CD4-positive, alpha-beta T cell treated with Interleukin-17A for 4 hours (primary cell): ENCODE measurements around the gene FOXP1.
A peak's percentile ranks its signal among the peaks of the same experiment; 100 is the strongest.
"Not testable (repeated sequence)": the region's sequence is repeated elsewhere in the genome, so short reads cannot be mapped to it uniquely, and the experiment has no call there.

Source experiments
- DNase-seq: peaks from one replicate; pipeline ENCODE4 v3.0.0-alpha.2; 2020; ENCODE audit warnings: mixed read lengths

FOXP1 gene

GRCh38 chr3:71360764-71361163 lies 222.8 kb downstream of the FOXP1 start:
- DNase-seq = peak; percentile 30

GRCh38 chr3:71360180-71360579 lies 223.3 kb downstream of the FOXP1 start:
- peak; percentile 32 for DNase-seq

GRCh38 chr3:71358243-71358642 lies 225.3 kb downstream of the FOXP1 start:
- DNase-seq = no peak

GRCh38 chr3:71356265-71356664 lies 227.3 kb downstream of the FOXP1 start:
- no peak for DNase-seq

- peak; percentile 28 for DNase-seq
These were observed 227.7 kb downstream of the FOXP1 start for GRCh38 chr3:71355862-71356261.

- no peak for DNase-seq
These were observed 228.5 kb downstream of the FOXP1 start for GRCh38 chr3:71355037-71355436.

- DNase-seq = no peak
These were observed 232.0 kb downstream of the FOXP1 start for GRCh38 chr3:71351403-71352149.

GRCh38 chr3:71350998-71351397 lies 232.5 kb downstream of the FOXP1 start:
- no peak for DNase-seq

- no peak for DNase-seq
These were observed 234.7 kb downstream of the FOXP1 start for GRCh38 chr3:71348831-71349230.

GRCh38 chr3:71348001-71348632 lies 235.4 kb downstream of the FOXP1 start:
- no peak for DNase-seq

- DNase-seq = no peak
These were observed 237.5 kb downstream of the FOXP1 start for GRCh38 chr3:71346061-71346460.

- DNase-seq = no peak
These were observed 238.0 kb downstream of the FOXP1 start for GRCh38 chr3:71345429-71346040.

- DNase-seq = no peak
These were observed 241.8 kb downstream of the FOXP1 start for GRCh38 chr3:71341721-71342120.

- DNase-seq = no peak
These were observed 244.5 kb downstream of the FOXP1 start for GRCh38 chr3:71339049-71339448.

GRCh38 chr3:71332813-71333212 lies 250.7 kb downstream of the FOXP1 start:
- DNase-seq = no peak

- DNase-seq = no peak
These were observed 252.6 kb downstream of the FOXP1 start for GRCh38 chr3:71330909-71331308.

GRCh38 chr3:71330505-71330904 lies 253.0 kb downstream of the FOXP1 start:
- no peak for DNase-seq

GRCh38 chr3:71329817-71330216 lies 253.7 kb downstream of the FOXP1 start:
- DNase-seq = no peak

- no peak for DNase-seq
These were observed 254.6 kb downstream of the FOXP1 start for GRCh38 chr3:71328926-71329325.

- DNase-seq = no peak
These were observed 255.6 kb downstream of the FOXP1 start for GRCh38 chr3:71327936-71328335.

GRCh38 chr3:71325715-71326114 lies 257.8 kb downstream of the FOXP1 start:
- DNase-seq = no peak

- not testable (repeated sequence) for DNase-seq
These were observed 259.3 kb downstream of the FOXP1 start for GRCh38 chr3:71324224-71324623.

GRCh38 chr3:71323558-71323957 lies 260.0 kb downstream of the FOXP1 start:
- DNase-seq = no peak

GRCh38 chr3:71322154-71322553 lies 261.4 kb downstream of the FOXP1 start:
- DNase-seq = no peak
